HCT116 (cell line): ENCODE data around the gene USP32. TPM values are rescaled to one million over a fixed set of nuclear protein-coding genes. Genes with fewer than 3 reads are reported as not detected.

Experiments
- ATAC-seq: fragments of 200-7000 bp; cut with Tn5 transposase; 2 replicates; pipeline ENCODE4 v1.9.1; 2020; ENCODE audit warnings: mild to moderate bottlenecking, moderate library complexity
- BruUV-seq: library from RNA; stranded (reverse); fragments of 400-500 nt; replicated peaks from 2 replicates; lab custom pipeline; 2021; lab: Mats Ljungman, UMichigan
- CTCF ChIA-PET: fragments of 300-600 bp; sonication (Branson Sonifier 250); formaldehyde crosslinking; loops from one replicate; lab custom pipeline; 2021; ENCODE audit warnings: antibody characterized with exemption; lab: Charles Lee
- POLR2A ChIA-PET: fragments of 300-600, 350-600 bp; sonication (Branson Sonifier 250); formaldehyde crosslinking; loops from one replicate; lab custom pipeline; 2021; ENCODE audit warnings: antibody characterized with exemption; lab: Charles Lee
- RAD21 ChIA-PET, 2 experiments: fragments of 300-600 bp; sonication (Branson Sonifier 250); formaldehyde crosslinking; loops; one replicate each; lab custom pipeline; 2023; ENCODE audit warnings: low total read pairs in 2 of 2; ENCODE audit not compliant: uncharacterized antibody in 2 of 2, unreplicated experiment in 2 of 2, low non-redundant PET in 1 of 2; lab: Charles Lee
- DNase-seq: peaks from one replicate; pipeline ENCODE4 v3.0.0-alpha.2; 2010; ENCODE audit warnings: low read depth, low spot score
- H2AFZ ChIP-seq: fragments of 200-600 bp; shearing (Covaris generic), sonication (generic); 2 replicates; pipeline ENCODE4 v1.6.1; 2017; ENCODE audit warnings: low read depth, mixed run types, mixed read lengths, antibody characterized with exemption, low read length; ENCODE audit not compliant: poor library complexity, severe bottlenecking
- H3K27ac ChIP-seq: 2 replicates; pipeline ENCODE4 v1.5.1; 2012; ENCODE audit warnings: low read depth, low read length
- H3K27me3 ChIP-seq: fragments of 200-600 bp; sonication (generic); 2 replicates; pipeline ENCODE4 v1.6.1; 2016; ENCODE audit warnings: mixed run types, low read length, mixed read lengths; ENCODE audit not compliant: insufficient read depth
- H3K36me3 ChIP-seq, 2 experiments: fragments of 200-500 bp in 1 of 2; fragments of 200-600 bp in 1 of 2; sonication (Bioruptor generic) in 1 of 2; sonication (generic) in 1 of 2; 2 replicates each; pipeline versions ENCODE4 v1.5.1 to v1.6.1; 2014 to 2016; ENCODE audit warnings: low read length in 2 of 2, inconsistent platforms in 1 of 2, mixed read lengths in 1 of 2, mixed run types in 1 of 2; ENCODE audit not compliant: insufficient read depth in 2 of 2, control insufficient read depth in 1 of 2
- H3K4me1 ChIP-seq, 2 experiments: fragments of 200-600 bp in 1 of 2; sonication (generic) in 1 of 2; 2 replicates each; pipeline versions ENCODE4 v1.5.1 to v1.6.1; 2012 to 2017; ENCODE audit warnings: low read length in 2 of 2, inconsistent platforms in 1 of 2, mild to moderate bottlenecking in 1 of 2, mixed read lengths in 1 of 2, mixed run types in 1 of 2, moderate library complexity in 1 of 2; ENCODE audit not compliant: insufficient read depth in 2 of 2, control insufficient read depth in 1 of 2
- H3K4me2 ChIP-seq: fragments of 200-600 bp; sonication (generic); 2 replicates; pipeline ENCODE4 v1.6.1; 2017; ENCODE audit warnings: mixed run types, low read length, mixed read lengths
- H3K4me3 ChIP-seq, 2 experiments: fragments of 200-600 bp in 1 of 2; sonication (generic) in 1 of 2; replicated peaks in 1 of 2; 2 replicates each; pipeline ENCODE4 v1.5.1; 2011 to 2016; ENCODE audit warnings: low read length in 2 of 2, control low read depth in 1 of 2, low read depth in 1 of 2, mild to moderate bottlenecking in 1 of 2, mixed read lengths in 1 of 2, mixed run types in 1 of 2
- H3K79me2 ChIP-seq: fragments of 200-600 bp; sonication (generic); 2 replicates; pipeline ENCODE4 v1.6.1; 2017; ENCODE audit warnings: mild to moderate bottlenecking, mixed run types, low read length, moderate library complexity, mixed read lengths; ENCODE audit not compliant: insufficient read depth
- H3K9ac ChIP-seq: fragments of 200-600 bp; sonication (generic); 2 replicates; pipeline ENCODE4 v1.6.1; 2016; ENCODE audit warnings: low read length, mixed read lengths
- H3K9me2 ChIP-seq: fragments of 200-600 bp; sonication (generic), shearing (Covaris generic); 2 replicates; pipeline ENCODE4 v1.6.1; 2017; ENCODE audit warnings: mixed run types, mild to moderate bottlenecking, moderate library complexity; ENCODE audit not compliant: insufficient read depth
- H3K9me3 ChIP-seq, 2 experiments: fragments of 200-500 bp in 1 of 2; fragments of 200-600 bp in 1 of 2; sonication (Bioruptor generic) in 1 of 2; sonication (generic) in 1 of 2; 2 replicates each; pipeline ENCODE4 v1.6.1; 2014 to 2017; ENCODE audit warnings: low read length in 2 of 2, mixed read lengths in 2 of 2, inconsistent platforms in 1 of 2, low read depth in 1 of 2, mild to moderate bottlenecking in 1 of 2, mixed run types in 1 of 2, moderate library complexity in 1 of 2; ENCODE audit not compliant: control insufficient read depth in 1 of 2, insufficient read depth in 1 of 2
- H4K20me1 ChIP-seq: fragments of 200-600 bp; sonication (generic), shearing (Covaris generic); 2 replicates; pipeline ENCODE4 v1.6.1; 2017; ENCODE audit warnings: mixed run types, mild to moderate bottlenecking, moderate library complexity; ENCODE audit not compliant: insufficient read depth
- CBX3 ChIP-seq: IDR thresholded peaks from 2 replicates; pipeline ENCODE4 v1.6.1; 2012; ENCODE audit warnings: low read depth
- CEBPB ChIP-seq: IDR thresholded peaks from 2 replicates; pipeline ENCODE4 v1.6.1; 2012; ENCODE audit warnings: low read depth
- EGR1 ChIP-seq: IDR thresholded peaks from 2 replicates; pipeline ENCODE4 v1.6.1; 2012; ENCODE audit warnings: low read depth
- ELF1 ChIP-seq: IDR thresholded peaks from 2 replicates; pipeline ENCODE4 v1.6.1; 2012; ENCODE audit warnings: low read depth, borderline replicate concordance
- EZH2 ChIP-seq: fragments of 200-600 bp; sonication (generic); IDR thresholded peaks from 2 replicates; pipeline ENCODE4 v1.6.1; 2017; ENCODE audit warnings: antibody characterized with exemption, mixed run types
- EZH2phosphoT487 ChIP-seq: fragments of 200-600 bp; IDR thresholded peaks from 2 replicates; pipeline ENCODE4 v1.6.1; 2018; ENCODE audit warnings: antibody characterized with exemption, borderline replicate concordance
- FOSL1 ChIP-seq: IDR thresholded peaks from 2 replicates; pipeline ENCODE4 v1.6.1; 2012; ENCODE audit warnings: low read depth
- JUND ChIP-seq: IDR thresholded peaks from 2 replicates; pipeline ENCODE4 v1.6.1; 2012
- MAX ChIP-seq: IDR thresholded peaks from 2 replicates; pipeline ENCODE4 v1.6.1; 2012
- POLR2AphosphoS5 ChIP-seq: IDR thresholded peaks from 2 replicates; pipeline ENCODE4 v1.6.1; 2011; ENCODE audit warnings: mild to moderate bottlenecking, low read depth, low read length, moderate library complexity
- SRF ChIP-seq: IDR thresholded peaks from 2 replicates; pipeline ENCODE4 v1.6.1; 2012; ENCODE audit warnings: low read depth
- TCF7L2 ChIP-seq: IDR thresholded peaks from 2 replicates; pipeline ENCODE4 v1.7.0; 2011; ENCODE audit warnings: borderline replicate concordance, inconsistent platforms; ENCODE audit not compliant: insufficient read depth, insufficient read length; ENCODE audit errors: extremely low read depth
- ZBTB33 ChIP-seq: IDR thresholded peaks from 2 replicates; pipeline ENCODE4 v1.6.1; 2011; ENCODE audit warnings: mild to moderate bottlenecking, low read length, moderate library complexity; ENCODE audit not compliant: insufficient replicate concordance; ENCODE audit errors: extremely low read depth
- ZFX ChIP-seq: fragments of 450-650 bp; IDR thresholded peaks from 2 replicates; pipeline ENCODE4 v1.6.1; 2017
- ZNF274 ChIP-seq: fragments of 200-500 bp; sonication (Bioruptor generic); IDR thresholded peaks from 2 replicates; pipeline ENCODE4 v1.6.1; 2014; ENCODE audit warnings: mild to moderate bottlenecking, low read depth, low read length, inconsistent platforms
- intact Hi-C: fragments of 100-400 bp; cut with micrococcal nuclease; formaldehyde crosslinking; loops from 2 replicates; pipeline ENCODE4 v1.10.0; 2022
- total RNA-seq: library from RNA; stranded (reverse); gene quantifications from one replicate; pipeline ENCODE4 v1.2.1, GENCODE V29; 2021; ENCODE audit not compliant: unreplicated experiment
- TF ChIP-seq, protein P1 (sequence below): IDR thresholded peaks from 2 replicates; pipeline ENCODE4 v1.6.1; 2012

USP32 gene
- total RNA-seq, 1 experiment from 2014 or later, result 67.0 TPM

GRCh38 chr17:60426596-60426995 is 34.7 kb upstream of the USP32 start:
- Histone ChIP-seq H3K27ac (no peak overlapping the region), H3K4me2 (no peak overlapping the region), H3K9ac (no peak overlapping the region), H3K79me2 (no peaks in the 10 kb centered on the region), H4K20me1 (no peaks in the 10 kb centered on the region), H3K9me2 (no peaks in the 10 kb centered on the region), H3K36me3 (no peaks in the 10 kb centered on the region), H3K4me3 (no peak overlapping the region), H3K9me3 (no peaks in the 10 kb centered on the region), H3K27me3 (no peaks in the 10 kb centered on the region), H3K4me1 (no peaks in the 10 kb centered on the region), H2AFZ (no peak overlapping the region)
- BruUV-seq, result no TSS peak
- TF ChIP-seq ZFX, result no peak
- TF ChIP-seq ZBTB33, result no peak
- no peak for TF ChIP-seq FOSL1
- no peak for TF ChIP-seq EGR1
- no peak for TF ChIP-seq CBX3
- TF ChIP-seq CEBPB, result no peak
- TF ChIP-seq JUND, result no peak
- no peak for TF ChIP-seq TCF7L2
- TF ChIP-seq EZH2phosphoT487, result no peak
- no peak for TF ChIP-seq MAX
- TF ChIP-seq, protein P1, sequence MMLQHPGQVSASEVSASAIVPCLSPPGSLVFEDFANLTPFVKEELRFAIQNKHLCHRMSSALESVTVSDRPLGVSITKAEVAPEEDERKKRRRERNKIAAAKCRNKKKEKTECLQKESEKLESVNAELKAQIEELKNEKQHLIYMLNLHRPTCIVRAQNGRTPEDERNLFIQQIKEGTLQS, result no peak
- TF ChIP-seq EZH2, result no peak
- no peak for TF ChIP-seq SRF
- no peak for TF ChIP-seq ZNF274
- TF ChIP-seq POLR2AphosphoS5, result no peak
- TF ChIP-seq ELF1, result no peak
- DNase-seq (no peak), ATAC-seq (no peak)
- RAD21 ChIA-PET, result no interaction called here
- CTCF ChIA-PET, result interaction anchor here (0.8 kb wide), 1 partner anchor 196 kb away, joined by 3 read pairs; no protein-coding TSS in a partner anchor
- intact Hi-C loops, result no loop called here
- POLR2A ChIA-PET, result no interaction called here
